GM13976 (cell line): ENCODE results near the gene NCOR1.

Experiments
- DNase-seq: peaks from one replicate; pipeline ENCODE4 v3.0.0; 2012; ENCODE audit warnings: low spot score
- CTCF ChIP-seq: IDR thresholded peaks from 2 replicates; pipeline ENCODE4 v1.5.1; 2012; ENCODE audit warnings: borderline replicate concordance, mild to moderate bottlenecking; ENCODE audit not compliant: insufficient read depth; ENCODE audit errors: extremely low read depth, missing control alignments, control extremely low read depth
- in situ Hi-C: fragments of 300-500 bp; cut with MboI; formaldehyde crosslinking; loops from one replicate; pipeline ENCODE4 v1.12.0; 2022; ENCODE audit warnings: low sequenced_read_pairs, mixed read lengths, inconsistent platforms; ENCODE audit not compliant: unreplicated experiment

NCOR1 gene

GRCh38 chr17:16023881-16024280 is 191.5 kb downstream of the NCOR1 start:
- TF ChIP-seq CTCF, result no peak
- in situ Hi-C loops, result no loop called here
- DNase-seq, result no peak

GRCh38 chr17:16019347-16019746 is 196.0 kb downstream of the NCOR1 start:
- DNase-seq, result no peak
- no peak for TF ChIP-seq CTCF
- in situ Hi-C loops, result no loop called here

DNA sequence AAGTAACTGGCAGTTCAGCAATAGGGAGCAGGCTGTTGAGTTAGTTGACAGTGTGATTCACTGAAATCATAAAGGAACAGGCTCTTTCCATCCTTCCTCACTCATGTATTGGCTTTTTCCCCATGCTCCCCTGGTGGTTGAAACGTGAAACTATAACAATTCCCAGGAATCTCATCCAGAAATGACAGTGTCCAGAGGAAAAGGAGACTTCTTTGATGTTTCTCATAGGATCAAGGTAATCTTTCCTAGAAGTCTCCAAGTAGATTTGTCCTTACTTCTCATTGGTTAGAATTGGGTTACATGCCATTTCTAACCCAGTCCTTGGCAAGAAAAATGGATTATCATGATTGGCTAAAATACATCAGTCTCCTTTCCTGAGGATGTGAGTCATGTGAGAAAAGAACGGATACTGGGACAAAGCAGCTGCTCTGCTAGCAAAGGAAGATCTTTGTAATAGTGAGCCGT is 201.4 kb downstream of the NCOR1 start:
- DNase-seq, result no peak
- in situ Hi-C loops, result no loop called here
- TF ChIP-seq CTCF, result no peak

DNA sequence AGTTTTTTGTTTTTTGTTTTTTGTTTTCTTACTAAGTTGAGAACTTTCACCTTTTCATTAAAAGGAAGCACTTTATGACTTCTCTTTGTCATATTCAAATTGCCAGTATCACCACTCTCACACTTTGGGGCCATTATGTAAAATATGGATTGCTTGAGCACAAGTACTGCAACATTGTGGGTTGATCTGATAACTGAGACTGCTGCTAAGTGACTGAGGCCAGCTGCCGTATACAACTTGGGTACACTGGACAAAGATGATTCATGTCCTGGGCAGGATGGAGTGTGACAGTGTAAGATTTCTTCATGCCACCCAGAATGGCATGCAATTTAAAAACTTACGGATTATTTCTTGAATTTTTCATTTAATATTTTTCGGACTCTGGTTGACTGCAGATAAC is 207.9 kb downstream of the NCOR1 start:
- DNase-seq, result no peak
- TF ChIP-seq CTCF, result no peak
- in situ Hi-C loops, result no loop called here

GRCh38 chr17:16005636-16006035 is 209.7 kb downstream of the NCOR1 start:
- no peak for DNase-seq
- TF ChIP-seq CTCF, result no peak
- in situ Hi-C loops, result no loop called here

DNA sequence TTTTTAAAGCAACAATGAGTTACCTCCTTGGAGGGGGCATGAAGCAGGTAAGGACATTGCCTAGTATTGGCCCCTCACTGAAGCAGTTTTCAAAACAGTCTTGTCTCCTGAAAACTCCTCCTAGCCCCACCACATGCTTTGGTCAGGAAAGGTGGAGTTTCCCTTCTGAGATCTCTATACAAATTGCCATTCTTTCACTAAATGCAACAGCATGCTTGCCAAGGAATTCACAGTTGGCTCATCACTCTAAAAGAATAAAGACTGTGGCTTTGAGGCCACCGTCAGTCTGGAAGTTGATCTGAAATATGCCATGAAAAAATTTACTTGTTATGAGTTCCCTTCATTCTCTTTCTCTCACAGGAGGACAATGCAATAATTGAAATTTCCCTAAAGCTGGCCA is 211.5 kb downstream of the NCOR1 start:
- no peak for DNase-seq
- TF ChIP-seq CTCF, result no peak
- in situ Hi-C loops, result no loop called here
